K562 (cell line): ENCODE data around the gene GATA2. TPM values are rescaled to one million over a fixed set of nuclear protein-coding genes. Genes with fewer than 3 reads are reported as not detected.

ENCODE experiments used
- CAMTA2 ChIP-seq: fragments of 250-450 bp; sonication (Bioruptor Pico); conservative IDR thresholded peaks from 2 replicates; pipeline ENCODE4 v1.5.1; 2022
- CCNT2 ChIP-seq: IDR thresholded peaks from 2 replicates; pipeline ENCODE4 v1.6.1; 2011; ENCODE audit warnings: borderline replicate concordance, low read depth, mild to moderate bottlenecking, moderate library complexity, mixed read lengths, low read length; ENCODE audit not compliant: insufficient read length; ENCODE audit errors: extremely low read depth
- CEBPB ChIP-seq: fragments of 450-650 bp; IDR thresholded peaks from 2 replicates; pipeline ENCODE4 v1.6.1; 2016; ENCODE audit warnings: missing genetic modification characterization, missing compliant biosample characterization
- HMGN3 ChIP-seq: IDR thresholded peaks from 2 replicates; pipeline ENCODE4 v1.6.1; 2011; ENCODE audit warnings: borderline replicate concordance, low read depth, mild to moderate bottlenecking, mixed read lengths, low read length; ENCODE audit not compliant: insufficient read length; ENCODE audit errors: extremely low read depth
- ILF3 ChIP-seq: fragments of 450-650 bp; IDR thresholded peaks from 2 replicates; pipeline ENCODE4 v1.6.1; 2018; ENCODE audit warnings: antibody characterized with exemption, mild to moderate bottlenecking, moderate library complexity, borderline replicate concordance
- MAZ ChIP-seq, 2 experiments: fragments of 450-650 bp in 1 of 2; sonication (generic) in 1 of 2; formaldehyde crosslinking; IDR thresholded peaks in 1 of 2; conservative IDR thresholded peaks in 1 of 2; 2 replicates each; pipeline versions ENCODE4 v1.4.0 to v1.5.0; 2020; ENCODE audit warnings: mild to moderate bottlenecking in 1 of 2, missing genetic modification reagents in 1 of 2
- PKNOX1 ChIP-seq: fragments of 450-650 bp; IDR thresholded peaks from 2 replicates; pipeline ENCODE4 v1.6.1; 2016
- PML ChIP-seq: IDR thresholded peaks from 2 replicates; pipeline ENCODE4 v1.6.1; 2012; ENCODE audit warnings: low read length, inconsistent platforms
- RBFOX2 ChIP-seq: fragments of 200-400 bp; formaldehyde crosslinking; IDR thresholded peaks from 2 replicates; pipeline ENCODE4 v1.6.1; 2017; ENCODE audit warnings: low read depth, mild to moderate bottlenecking, low read length, moderate library complexity
- RFX7 ChIP-seq: fragments of 250-450 bp; sonication (Bioruptor Pico); IDR thresholded peaks from 2 replicates; pipeline ENCODE4 v1.5.1; 2021; ENCODE audit warnings: mild to moderate bottlenecking
- ZKSCAN1 ChIP-seq: fragments of 150-350 bp; IDR thresholded peaks from 2 replicates; pipeline ENCODE4 v1.6.1; 2016; ENCODE audit warnings: low read depth, low read length
- ZNF133 ChIP-seq: fragments of 250-450 bp; sonication (Bioruptor Pico); IDR thresholded peaks from 2 replicates; pipeline ENCODE4 v1.4.0; 2020; ENCODE audit warnings: mild to moderate bottlenecking
- polyA plus RNA-seq, 8 experiments: library from polyadenylated mRNA; depleted of rRNA in 4 of 8; stranded (reverse) in 5 of 8; unstranded in 3 of 8; fragments of >200 nt; fragmentation: Nextera tagmentation in 2 of 8; fragmentation: Illumina TruSeq in 1 of 8; extraction: Ambion mirVana in 2 of 8; extraction: Trizol in 1 of 8; gene quantifications; 2 replicates each; pipeline versions ENCODE4 v1.2.1 to v1.2.3, GENCODE V29; 2011 to 2014; ENCODE audit warnings: inconsistent platforms in 1 of 8, missing spikeins in 1 of 8
- total RNA-seq, 7 experiments: library from RNA; depleted of rRNA in 6 of 7; stranded (reverse); fragments of >200 nt in 6 of 7; fragmentation: Illumina TruSeq in 2 of 7; extraction: Trizol in 2 of 7; gene quantifications; 2 replicates each; pipeline versions ENCODE4 v1.2.1 to v1.2.3, GENCODE V29; 2011 to 2021; ENCODE audit warnings: low replicate concordance in 1 of 7
- TF ChIP-seq, protein P1 (sequence below): fragments of 450-650 bp; formaldehyde crosslinking; IDR thresholded peaks from 2 replicates; pipeline ENCODE4 v1.4.0; 2022; ENCODE audit warnings: missing genetic modification characterization
- TF ChIP-seq, protein P2 (sequence below): fragments of 450-650 bp; IDR thresholded peaks from 2 replicates; pipeline ENCODE4 v1.7.1; 2018; ENCODE audit warnings: mild to moderate bottlenecking, low read depth; ENCODE audit not compliant: partially characterized antibody
- TF ChIP-seq, protein P3 (sequence below): fragments of 200-800 bp; sonication (Bioruptor generic); IDR thresholded peaks from 2 replicates; pipeline ENCODE4 v1.6.1; 2016; ENCODE audit warnings: missing genetic modification characterization, missing compliant biosample characterization

GATA2 gene
- total and polyA plus RNA-seq, 9 of the 15 experiments (the other 6 are each of a cell fraction or from before 2014, with no cell fraction given): 8.5 to 218 (median 50.8) TPM

GRCh38 chr3:128478576-128479506 is 14.2 kb downstream of the GATA2 start (continued):
- TF ChIP-seq, protein P1, sequence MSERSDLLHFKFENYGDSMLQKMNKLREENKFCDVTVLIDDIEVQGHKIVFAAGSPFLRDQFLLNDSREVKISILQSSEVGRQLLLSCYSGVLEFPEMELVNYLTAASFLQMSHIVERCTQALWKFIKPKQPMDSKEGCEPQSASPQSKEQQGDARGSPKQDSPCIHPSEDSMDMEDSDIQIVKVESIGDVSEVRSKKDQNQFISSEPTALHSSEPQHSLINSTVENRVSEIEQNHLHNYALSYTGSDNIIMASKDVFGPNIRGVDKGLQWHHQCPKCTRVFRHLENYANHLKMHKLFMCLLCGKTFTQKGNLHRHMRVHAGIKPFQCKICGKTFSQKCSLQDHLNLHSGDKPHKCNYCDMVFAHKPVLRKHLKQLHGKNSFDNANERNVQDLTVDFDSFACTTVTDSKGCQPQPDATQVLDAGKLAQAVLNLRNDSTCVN: no peak
- TF ChIP-seq, protein P2, sequence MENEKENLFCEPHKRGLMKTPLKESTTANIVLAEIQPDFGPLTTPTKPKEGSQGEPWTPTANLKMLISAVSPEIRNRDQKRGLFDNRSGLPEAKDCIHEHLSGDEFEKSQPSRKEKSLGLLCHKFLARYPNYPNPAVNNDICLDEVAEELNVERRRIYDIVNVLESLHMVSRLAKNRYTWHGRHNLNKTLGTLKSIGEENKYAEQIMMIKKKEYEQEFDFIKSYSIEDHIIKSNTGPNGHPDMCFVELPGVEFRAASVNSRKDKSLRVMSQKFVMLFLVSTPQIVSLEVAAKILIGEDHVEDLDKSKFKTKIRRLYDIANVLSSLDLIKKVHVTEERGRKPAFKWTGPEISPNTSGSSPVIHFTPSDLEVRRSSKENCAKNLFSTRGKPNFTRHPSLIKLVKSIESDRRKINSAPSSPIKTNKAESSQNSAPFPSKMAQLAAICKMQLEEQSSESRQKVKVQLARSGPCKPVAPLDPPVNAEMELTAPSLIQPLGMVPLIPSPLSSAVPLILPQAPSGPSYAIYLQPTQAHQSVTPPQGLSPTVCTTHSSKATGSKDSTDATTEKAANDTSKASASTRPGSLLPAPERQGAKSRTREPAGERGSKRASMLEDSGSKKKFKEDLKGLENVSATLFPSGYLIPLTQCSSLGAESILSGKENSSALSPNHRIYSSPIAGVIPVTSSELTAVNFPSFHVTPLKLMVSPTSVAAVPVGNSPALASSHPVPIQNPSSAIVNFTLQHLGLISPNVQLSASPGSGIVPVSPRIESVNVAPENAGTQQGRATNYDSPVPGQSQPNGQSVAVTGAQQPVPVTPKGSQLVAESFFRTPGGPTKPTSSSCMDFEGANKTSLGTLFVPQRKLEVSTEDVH: peak; percentile 59
- TF ChIP-seq CEBPB (tag) (no peak), PML (peak; percentile 56; the same call in 1 of the 2 replicates), RBFOX2 (peak; percentile 76), CCNT2 (peak; percentile 22), PKNOX1 (no peak), HMGN3 (peak; percentile 15), ILF3 (0 out of 2 replicates have a peak, but pooled peaks have one; percentile 34), RFX7 (CRISPR knock-in tag) (0 out of 2 replicates have a peak, but pooled peaks have one; percentile 2), MAZ (CRISPR knock-in tag; conservative IDR thresholded peaks at IDR 0.05 in 1 of 2, IDR thresholded peaks at IDR 0.05 in 1 of 2) (peak in 1 of 2 experiments; percentile 30; a peak in 1 of 4 replicates), ZKSCAN1 (no peak), CAMTA2 (CRISPR knock-in tag) (peak; percentile 13; the same call in 1 of the 2 replicates), ZNF133 (CRISPR knock-in tag) (no peak)
- TF ChIP-seq, protein P3, sequence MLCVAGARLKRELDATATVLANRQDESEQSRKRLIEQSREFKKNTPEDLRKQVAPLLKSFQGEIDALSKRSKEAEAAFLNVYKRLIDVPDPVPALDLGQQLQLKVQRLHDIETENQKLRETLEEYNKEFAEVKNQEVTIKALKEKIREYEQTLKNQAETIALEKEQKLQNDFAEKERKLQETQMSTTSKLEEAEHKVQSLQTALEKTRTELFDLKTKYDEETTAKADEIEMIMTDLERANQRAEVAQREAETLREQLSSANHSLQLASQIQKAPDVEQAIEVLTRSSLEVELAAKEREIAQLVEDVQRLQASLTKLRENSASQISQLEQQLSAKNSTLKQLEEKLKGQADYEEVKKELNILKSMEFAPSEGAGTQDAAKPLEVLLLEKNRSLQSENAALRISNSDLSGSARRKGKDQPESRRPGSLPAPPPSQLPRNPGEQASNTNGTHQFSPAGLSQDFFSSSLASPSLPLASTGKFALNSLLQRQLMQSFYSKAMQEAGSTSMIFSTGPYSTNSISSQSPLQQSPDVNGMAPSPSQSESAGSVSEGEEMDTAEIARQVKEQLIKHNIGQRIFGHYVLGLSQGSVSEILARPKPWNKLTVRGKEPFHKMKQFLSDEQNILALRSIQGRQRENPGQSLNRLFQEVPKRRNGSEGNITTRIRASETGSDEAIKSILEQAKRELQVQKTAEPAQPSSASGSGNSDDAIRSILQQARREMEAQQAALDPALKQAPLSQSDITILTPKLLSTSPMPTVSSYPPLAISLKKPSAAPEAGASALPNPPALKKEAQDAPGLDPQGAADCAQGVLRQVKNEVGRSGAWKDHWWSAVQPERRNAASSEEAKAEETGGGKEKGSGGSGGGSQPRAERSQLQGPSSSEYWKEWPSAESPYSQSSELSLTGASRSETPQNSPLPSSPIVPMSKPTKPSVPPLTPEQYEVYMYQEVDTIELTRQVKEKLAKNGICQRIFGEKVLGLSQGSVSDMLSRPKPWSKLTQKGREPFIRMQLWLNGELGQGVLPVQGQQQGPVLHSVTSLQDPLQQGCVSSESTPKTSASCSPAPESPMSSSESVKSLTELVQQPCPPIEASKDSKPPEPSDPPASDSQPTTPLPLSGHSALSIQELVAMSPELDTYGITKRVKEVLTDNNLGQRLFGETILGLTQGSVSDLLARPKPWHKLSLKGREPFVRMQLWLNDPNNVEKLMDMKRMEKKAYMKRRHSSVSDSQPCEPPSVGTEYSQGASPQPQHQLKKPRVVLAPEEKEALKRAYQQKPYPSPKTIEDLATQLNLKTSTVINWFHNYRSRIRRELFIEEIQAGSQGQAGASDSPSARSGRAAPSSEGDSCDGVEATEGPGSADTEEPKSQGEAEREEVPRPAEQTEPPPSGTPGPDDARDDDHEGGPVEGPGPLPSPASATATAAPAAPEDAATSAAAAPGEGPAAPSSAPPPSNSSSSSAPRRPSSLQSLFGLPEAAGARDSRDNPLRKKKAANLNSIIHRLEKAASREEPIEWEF (CRISPR knock-in tag): peak; percentile 80
